Liver (tissue), 5 donors: ENCODE measurements around the gene SLFN11. TPM values are rescaled to one million over a fixed set of nuclear protein-coding genes. Genes with fewer than 3 reads are reported as not detected.

Experiments used
- polyA plus RNA-seq, 2 donors: library from polyadenylated mRNA; stranded (reverse) in 1 of 2; unstranded in 1 of 2; fragments of 200-250 nt in 1 of 2; fragments of >200 nt in 1 of 2; fragmentation: Nextera tagmentation in 1 of 2; extraction: Ambion mirVana in 1 of 2; gene quantifications; one replicate each; pipeline versions ENCODE4 v1.2.1 to v1.2.3, GENCODE V29; 2013 to 2015
- small RNA-seq: library from RNA; depleted of rRNA; stranded (forward); fragments of <200 nt; gene quantifications from one replicate; pipeline ENCODE3, GENCODE V24; 2014
- total RNA-seq, 2 donors: library from RNA; depleted of rRNA; stranded (reverse); fragments of >200 nt; gene quantifications; one replicate each; pipeline ENCODE4 v1.2.3, GENCODE V29; 2014
- donor health status: healthy.
- donor health status: healthy.
- donor health status: healthy.

Gene SLFN11
- total and polyA plus RNA-seq, 4 donors, result 1.6 to 18.7 (median 6.2) TPM

Small RNA genes within 50 kb of the gene (small RNA-seq; reads per million reads assigned to genes)
- gene AC060766.3 (not detected), gene AC060766.5 (not detected)

Other genes with a start within 250 kb of the SLFN11 start
- 1 to 10 TPM; 5.6 to 7.7 TPM for gene NLE1, start 231.3 kb downstream of the SLFN11 start, total RNA-seq
- 1 to 10 TPM; 2.1 to 6.1 TPM for gene NLE1, start 231.3 kb downstream of the SLFN11 start, polyA plus RNA-seq
- gene UNC45B, start 225.8 kb downstream of the SLFN11 start, total RNA-seq, result under 1 TPM in 1 of 2 donors, not detected in 1; 0.09 TPM
- gene UNC45B, start 225.8 kb downstream of the SLFN11 start, polyA plus RNA-seq, result under 1 TPM in 1 of 2 donors, not detected in 1; 0.02 TPM
- not detected for gene SLC35G3, start 179.2 kb downstream of the SLFN11 start, total RNA-seq
- not detected for gene SLC35G3, start 179.2 kb downstream of the SLFN11 start, polyA plus RNA-seq
- 1 to 10 TPM; 4.2 to 7.8 TPM for gene SLFN5, start 130.5 kb downstream of the SLFN11 start, total RNA-seq
- 1 to 10 TPM; 1.9 to 2.6 TPM for gene SLFN5, start 130.5 kb downstream of the SLFN11 start, polyA plus RNA-seq
- gene SLFN12, start 58.9 kb upstream of the SLFN11 start, total RNA-seq, result 1 to 10 TPM; 3.5 to 5.0 TPM
- under 1 TPM; 0.91 to 0.93 TPM for gene SLFN12, start 58.9 kb upstream of the SLFN11 start, polyA plus RNA-seq
- gene SLFN13, start 75.1 kb upstream of the SLFN11 start, total RNA-seq, result 10 to 100 TPM in 1 of 2 donors, 1 to 10 TPM in 1; 3.6 to 14.2 TPM
- under 1 TPM; 0.53 to 0.74 TPM for gene SLFN13, start 75.1 kb upstream of the SLFN11 start, polyA plus RNA-seq
- 1 to 10 TPM in 1 of 2 donors, under 1 TPM in 1; 0.37 to 2.2 TPM for gene SLFN12L, start 164.1 kb upstream of the SLFN11 start, total RNA-seq
- gene SLFN12L, start 164.1 kb upstream of the SLFN11 start, polyA plus RNA-seq, result under 1 TPM; 0.09 to 0.17 TPM
- gene SLFN14, start 187.2 kb upstream of the SLFN11 start, total RNA-seq, result 10 to 100 TPM in 1 of 2 donors, under 1 TPM in 1; under 0.01 to 23.7 TPM
- gene SLFN14, start 187.2 kb upstream of the SLFN11 start, polyA plus RNA-seq, result not detected
- 1 to 10 TPM; 2.3 to 2.4 TPM for gene PEX12, start 204.9 kb upstream of the SLFN11 start, total RNA-seq
- gene PEX12, start 204.9 kb upstream of the SLFN11 start, polyA plus RNA-seq, result 1 to 10 TPM; 2.0 to 3.6 TPM
- gene AP2B1, start 213.7 kb upstream of the SLFN11 start, total RNA-seq, result 10 to 100 TPM; 25.4 to 55.6 TPM
- gene AP2B1, start 213.7 kb upstream of the SLFN11 start, polyA plus RNA-seq, result 10 to 100 TPM in 1 of 2 donors, 1 to 10 TPM in 1; 8.7 to 19.2 TPM